ENCODE measurements around the gene TSPAN9.

Gene TSPAN9

GRCh38 chr12:3307389-3307788, 230.2 kb downstream of the TSPAN9 start:
- no peak overlapping the region for H3K27ac Mint-ChIP-seq
- H3K36me3 Mint-ChIP-seq (ENCODE audit: low read depth): no peaks in the 10 kb centered on the region
- H3K4me3 Mint-ChIP-seq: no peak overlapping the region
- peaks cover 2% of the 10 kb centered on the region for H3K27me3 Mint-ChIP-seq (ENCODE audit: low read depth)
- H3K4me1 Mint-ChIP-seq (ENCODE audit: low read depth): no peaks in the 10 kb centered on the region
- no peak for DNase-seq (ENCODE audit: low spot score)
- H3K9me3 Mint-ChIP-seq: no peaks in the 10 kb centered on the region

DNA sequence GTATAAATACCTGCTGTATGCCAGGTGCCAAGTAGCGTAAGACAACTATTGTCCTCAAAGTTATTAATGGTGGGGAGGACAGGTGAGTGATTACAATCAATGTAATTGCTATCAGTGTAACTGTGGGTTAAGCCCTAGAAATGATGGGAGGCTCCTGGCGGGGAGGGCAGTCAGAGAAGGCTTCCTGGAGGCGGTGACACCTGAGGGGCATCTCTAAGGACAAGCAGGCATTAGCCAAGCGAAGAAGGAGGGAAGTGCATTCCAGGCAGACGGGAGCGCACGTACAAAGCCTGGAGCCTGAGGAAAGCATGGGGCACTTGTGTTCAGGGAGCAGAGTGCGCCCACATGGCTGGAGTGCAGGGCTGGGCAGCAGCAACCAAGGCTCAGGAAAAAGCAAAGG, 230.9 kb downstream of the TSPAN9 start:
- H3K27me3 Mint-ChIP-seq (ENCODE audit: low read depth): peaks cover 2% of the 10 kb centered on the region

GRCh38 chr12:3308609-3309008, 231.4 kb downstream of the TSPAN9 start:
- Mint-ChIP-seq H3K36me3 (ENCODE audit: low read depth) (no peaks in the 10 kb centered on the region), H3K27ac (no peak overlapping the region), H3K4me3 (no peak overlapping the region), H3K9me3 (no peaks in the 10 kb centered on the region), H3K4me1 (ENCODE audit: low read depth) (no peaks in the 10 kb centered on the region), H3K27me3 (ENCODE audit: low read depth) (peaks cover 2% of the 10 kb centered on the region)
- no peak for DNase-seq (ENCODE audit: low spot score)

More for the DNA sequence above, 230.9 kb downstream of the TSPAN9 start:
- H3K36me3 Mint-ChIP-seq (ENCODE audit: low read depth): no peaks in the 10 kb centered on the region
- DNase-seq (ENCODE audit: low spot score): no peak
- no peaks in the 10 kb centered on the region for H3K4me1 Mint-ChIP-seq (ENCODE audit: low read depth)
- no peaks in the 10 kb centered on the region for H3K9me3 Mint-ChIP-seq
- no peak overlapping the region for H3K4me3 Mint-ChIP-seq
- no peak overlapping the region for H3K27ac Mint-ChIP-seq

DNA sequence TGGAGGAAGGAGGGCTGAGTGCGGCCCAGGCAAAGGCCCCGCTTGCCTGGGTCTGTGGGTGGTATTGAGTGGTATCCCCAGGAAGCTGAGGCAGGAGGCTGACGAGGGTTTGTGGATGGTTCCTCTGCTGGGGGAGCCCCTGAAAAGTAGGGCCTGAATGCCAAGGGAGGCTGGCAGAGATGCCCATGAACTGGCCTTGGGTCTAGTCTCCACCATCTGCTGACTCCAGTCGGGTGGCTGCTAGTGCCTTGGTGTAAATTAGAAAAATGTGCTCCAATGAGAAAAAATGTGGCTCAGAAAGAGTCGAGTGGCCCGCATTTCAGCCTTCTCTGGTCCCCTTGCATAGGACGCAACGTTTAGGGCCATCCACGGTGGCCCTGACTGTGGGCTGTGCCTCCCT, 232.6 kb downstream of the TSPAN9 start:
- Mint-ChIP-seq H3K4me3 (no peak overlapping the region), H3K9me3 (no peaks in the 10 kb centered on the region), H3K36me3 (ENCODE audit: low read depth) (no peaks in the 10 kb centered on the region), H3K27me3 (ENCODE audit: low read depth) (peaks cover 2% of the 10 kb centered on the region), H3K27ac (no peak overlapping the region), H3K4me1 (ENCODE audit: low read depth) (no peaks in the 10 kb centered on the region)
- no peak for DNase-seq (ENCODE audit: low spot score)

- H3K36me3 Mint-ChIP-seq (ENCODE audit: low read depth): no peaks in the 10 kb centered on the region
- peaks cover 2% of the 10 kb centered on the region for H3K27me3 Mint-ChIP-seq (ENCODE audit: low read depth)
- H3K27ac Mint-ChIP-seq: no peak overlapping the region
- DNase-seq (ENCODE audit: low spot score): no peak
- H3K9me3 Mint-ChIP-seq: no peaks in the 10 kb centered on the region
- no peak overlapping the region for H3K4me3 Mint-ChIP-seq
- no peaks in the 10 kb centered on the region for H3K4me1 Mint-ChIP-seq (ENCODE audit: low read depth)
Observed at GRCh38 chr12:3310271-3311026, 233.3 kb downstream of the TSPAN9 start.

DNA sequence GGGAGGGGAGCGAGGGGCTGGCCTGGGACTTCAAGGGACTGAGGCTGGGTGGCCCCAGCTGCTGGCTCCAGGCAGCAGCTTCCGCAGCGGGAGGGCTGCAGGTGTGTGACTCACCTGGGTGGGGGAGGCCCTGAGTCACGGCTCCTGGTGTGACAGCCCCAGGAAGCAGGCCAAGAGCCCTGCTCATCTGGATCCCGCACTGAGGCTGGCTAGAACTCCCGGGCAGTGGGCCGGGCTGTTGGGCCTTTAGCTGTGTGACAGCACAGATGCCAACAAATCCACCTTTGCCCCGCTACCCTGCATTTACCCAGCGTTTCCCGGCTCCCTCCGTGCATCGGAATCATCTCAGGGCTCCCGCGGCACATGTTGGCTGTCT, 233.8 kb downstream of the TSPAN9 start:
- Mint-ChIP-seq H3K4me3 (no peak overlapping the region), H3K4me1 (ENCODE audit: low read depth) (no peaks in the 10 kb centered on the region), H3K36me3 (ENCODE audit: low read depth) (no peaks in the 10 kb centered on the region), H3K27ac (no peak overlapping the region), H3K9me3 (no peaks in the 10 kb centered on the region), H3K27me3 (ENCODE audit: low read depth) (peaks cover 2% of the 10 kb centered on the region)
- no peak for DNase-seq (ENCODE audit: low spot score)

- no peaks in the 10 kb centered on the region for H3K4me1 Mint-ChIP-seq (ENCODE audit: low read depth)
- H3K27ac Mint-ChIP-seq: no peak overlapping the region
- no peak overlapping the region for H3K4me3 Mint-ChIP-seq
- H3K27me3 Mint-ChIP-seq (ENCODE audit: low read depth): peaks cover 2% of the 10 kb centered on the region
- DNase-seq (ENCODE audit: low spot score): no peak
- H3K36me3 Mint-ChIP-seq (ENCODE audit: low read depth): no peaks in the 10 kb centered on the region
- no peaks in the 10 kb centered on the region for H3K9me3 Mint-ChIP-seq
Observed at GRCh38 chr12:3311491-3312103, 234.4 kb downstream of the TSPAN9 start.

- Mint-ChIP-seq H3K9me3 (no peaks in the 10 kb centered on the region), H3K36me3 (ENCODE audit: low read depth) (no peaks in the 10 kb centered on the region), H3K4me1 (ENCODE audit: low read depth) (no peaks in the 10 kb centered on the region), H3K27me3 (ENCODE audit: low read depth) (peaks cover 2% of the 10 kb centered on the region), H3K4me3 (no peak overlapping the region), H3K27ac (no peak overlapping the region)
- DNase-seq (ENCODE audit: low spot score): no peak
Observed at GRCh38 chr12:3313066-3313465, 235.9 kb downstream of the TSPAN9 start.

- no peak for DNase-seq (ENCODE audit: low spot score)
- H3K27ac Mint-ChIP-seq: no peak overlapping the region
Observed at GRCh38 chr12:3313675-3314663, 236.8 kb downstream of the TSPAN9 start.

GRCh38 chr12:3315201-3315661, 238.1 kb downstream of the TSPAN9 start:
- no peak for DNase-seq (ENCODE audit: low spot score)
- no peak overlapping the region for H3K4me3 Mint-ChIP-seq
- peaks cover 2% of the 10 kb centered on the region for H3K27me3 Mint-ChIP-seq (ENCODE audit: low read depth)
- no peak overlapping the region for H3K27ac Mint-ChIP-seq
- no peaks in the 10 kb centered on the region for H3K36me3 Mint-ChIP-seq (ENCODE audit: low read depth)
- H3K4me1 Mint-ChIP-seq (ENCODE audit: low read depth): no peaks in the 10 kb centered on the region
- H3K9me3 Mint-ChIP-seq: no peaks in the 10 kb centered on the region

More at GRCh38 chr12:3313675-3314663, 236.8 kb downstream of the TSPAN9 start:
- no peaks in the 10 kb centered on the region for H3K9me3 Mint-ChIP-seq
- no peaks in the 10 kb centered on the region for H3K4me1 Mint-ChIP-seq (ENCODE audit: low read depth)
- no peak overlapping the region for H3K4me3 Mint-ChIP-seq
- no peaks in the 10 kb centered on the region for H3K36me3 Mint-ChIP-seq (ENCODE audit: low read depth)
- peaks cover 2% of the 10 kb centered on the region for H3K27me3 Mint-ChIP-seq (ENCODE audit: low read depth)

DNA sequence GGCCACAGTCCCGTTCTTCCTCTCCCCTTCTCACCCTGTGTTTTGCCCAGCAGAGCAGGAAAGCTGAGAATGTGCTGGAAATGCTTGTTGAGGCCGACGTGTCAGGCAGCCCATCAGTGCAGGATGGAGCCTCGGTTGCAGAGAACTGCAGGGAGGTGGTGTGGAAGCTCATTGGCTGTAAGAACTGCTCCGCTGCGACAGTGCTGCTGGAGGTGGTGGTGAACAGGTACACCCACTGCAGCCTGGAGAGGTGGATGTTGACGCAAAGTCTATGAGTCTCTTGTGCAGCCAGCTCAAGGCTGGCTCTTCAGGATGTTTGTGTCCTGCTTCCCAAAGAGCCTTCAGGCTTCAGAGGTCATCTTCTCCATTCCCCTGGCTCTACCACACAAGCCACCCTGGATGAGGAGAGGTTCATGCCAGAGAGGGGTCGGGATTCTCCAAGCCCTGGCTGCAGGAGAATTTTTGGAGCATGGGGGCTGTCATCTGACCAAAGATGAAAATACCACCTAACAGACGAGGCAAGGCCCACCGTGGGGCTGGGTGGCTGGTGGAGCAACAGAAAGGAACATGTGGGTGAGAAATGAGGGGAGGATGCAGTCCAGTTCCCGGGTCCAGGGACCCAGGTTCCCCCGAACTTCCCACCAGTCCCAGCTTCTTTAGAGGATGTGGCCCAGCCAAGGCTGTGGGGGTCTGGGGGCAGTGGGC, 239.7 kb downstream of the TSPAN9 start:
- H3K9me3 Mint-ChIP-seq: no peaks in the 10 kb centered on the region
- peaks cover 2% of the 10 kb centered on the region for H3K27me3 Mint-ChIP-seq (ENCODE audit: low read depth)
- DNase-seq (ENCODE audit: low spot score): no peak
- H3K27ac Mint-ChIP-seq: no peak overlapping the region
- H3K4me3 Mint-ChIP-seq: no peak overlapping the region
- no peaks in the 10 kb centered on the region for H3K4me1 Mint-ChIP-seq (ENCODE audit: low read depth)
- H3K36me3 Mint-ChIP-seq (ENCODE audit: low read depth): no peaks in the 10 kb centered on the region

DNA sequence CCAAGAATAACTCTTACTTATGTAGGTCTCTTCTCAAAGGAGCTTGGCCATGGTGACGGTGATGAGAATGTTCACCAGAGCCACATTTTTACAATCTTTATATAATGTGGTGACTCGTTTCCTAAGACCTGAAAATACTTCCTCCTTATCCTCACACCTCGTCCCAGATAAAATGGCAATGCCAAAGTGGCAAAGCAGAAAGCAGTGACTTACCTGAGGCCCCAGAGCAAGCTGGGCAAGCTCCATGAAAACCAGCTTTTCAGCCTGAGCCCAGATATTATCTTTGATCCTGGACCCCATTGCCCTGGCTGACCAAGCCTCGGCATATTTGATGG, 240.3 kb downstream of the TSPAN9 start:
- Mint-ChIP-seq H3K9me3 (no peaks in the 10 kb centered on the region), H3K27me3 (ENCODE audit: low read depth) (peaks cover 2% of the 10 kb centered on the region), H3K4me3 (no peak overlapping the region), H3K36me3 (ENCODE audit: low read depth) (no peaks in the 10 kb centered on the region), H3K4me1 (ENCODE audit: low read depth) (no peaks in the 10 kb centered on the region), H3K27ac (no peak overlapping the region)
- DNase-seq (ENCODE audit: low spot score): no peak

- no peak for DNase-seq (ENCODE audit: low spot score)
- no peak overlapping the region for H3K27ac Mint-ChIP-seq
- no peaks in the 10 kb centered on the region for H3K9me3 Mint-ChIP-seq
- H3K4me1 Mint-ChIP-seq (ENCODE audit: low read depth): no peaks in the 10 kb centered on the region
- H3K27me3 Mint-ChIP-seq (ENCODE audit: low read depth): peaks cover 2% of the 10 kb centered on the region
- no peaks in the 10 kb centered on the region for H3K36me3 Mint-ChIP-seq (ENCODE audit: low read depth)
- no peak overlapping the region for H3K4me3 Mint-ChIP-seq
Observed at GRCh38 chr12:3317841-3318501, 240.8 kb downstream of the TSPAN9 start.
